ENCODE results near the gene STMN3.

The STMN3 gene

GRCh38 chr20:63653041-63653973 lies at the start of gene STMN3:
Gene STMN3, minus strand, starts transcription at chr20:63653424. Its CDS starts 79 bp downstream, at chr20:63653345.
- peak; percentile 65 for DNase-seq

- no peak for DNase-seq
Observed at GRCh38 chr20:63702036-63702665, 48.9 kb upstream of the STMN3 start.

GRCh38 chr20:63701329-63702035 lies 48.3 kb upstream of the STMN3 start:
- DNase-seq = no peak

- no peak for DNase-seq
Observed at GRCh38 chr20:63701051-63701328, 47.8 kb upstream of the STMN3 start.

- no peak for DNase-seq
Observed at GRCh38 chr20:63700199-63701050, 47.2 kb upstream of the STMN3 start.

- no peak for DNase-seq
Observed at GRCh38 chr20:63699466-63700198, 46.4 kb upstream of the STMN3 start.

- DNase-seq = no peak
Observed at GRCh38 chr20:63698739-63699465, 45.7 kb upstream of the STMN3 start.

GRCh38 chr20:63697868-63698545 lies 44.8 kb upstream of the STMN3 start:
- no peak for DNase-seq

- no peak for DNase-seq
Observed at GRCh38 chr20:63697357-63697867, 44.2 kb upstream of the STMN3 start.

- DNase-seq = no peak
Observed at GRCh38 chr20:63696628-63697356, 43.6 kb upstream of the STMN3 start, which contains the start of gene TNFRSF6B. Gene TNFRSF6B, plus strand, starts transcription at chr20:63696652. Its CDS starts 116 bp downstream, at chr20:63696768.

GRCh38 chr20:63696306-63696627 lies 43.0 kb upstream of the STMN3 start:
- DNase-seq = no peak

- DNase-seq = no peak
Observed at GRCh38 chr20:63695424-63696305, 42.4 kb upstream of the STMN3 start.

- no peak for DNase-seq
Observed at GRCh38 chr20:63694584-63695423, 41.6 kb upstream of the STMN3 start.

- no peak for DNase-seq
Observed at GRCh38 chr20:63693733-63694583, 40.7 kb upstream of the STMN3 start.

- DNase-seq = no peak
Observed at GRCh38 chr20:63693083-63693732, 40.0 kb upstream of the STMN3 start.

- no peak for DNase-seq
Observed at GRCh38 chr20:63692436-63693082, 39.3 kb upstream of the STMN3 start.
